Raji (cell line): ENCODE measurements around the gene PPP4R2.

Experiments used
- POLR2A ChIP-seq: IDR thresholded peaks from 2 replicates; pipeline ENCODE4 v1.6.1; 2011; ENCODE audit warnings: low read depth, low read length, control low read depth; ENCODE audit not compliant: insufficient read depth

PPP4R2 gene

DNA sequence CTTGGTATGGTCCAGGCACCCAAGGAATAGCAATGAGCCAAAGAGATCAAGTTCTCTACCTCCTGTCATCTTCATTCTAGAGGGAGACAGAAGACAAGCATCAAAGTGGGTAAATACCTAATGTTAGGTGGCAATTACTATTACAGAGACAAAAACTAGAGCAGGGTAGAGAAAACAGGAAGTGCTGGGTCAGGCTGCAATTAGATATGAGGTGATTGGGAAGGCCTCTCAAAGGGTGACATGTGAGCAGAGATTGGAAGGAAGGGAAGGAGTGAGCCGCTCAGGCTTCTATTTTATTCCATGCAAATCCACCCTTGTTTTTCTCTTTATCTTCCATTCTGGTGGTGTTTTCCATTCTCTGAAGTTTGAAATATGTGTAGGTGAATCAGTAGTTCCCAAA is 102.3 kb downstream of the PPP4R2 start:
- TF ChIP-seq POLR2A = no peak

GRCh38 chr3:73100741-73101559 is 104.3 kb downstream of the PPP4R2 start:
- TF ChIP-seq POLR2A = no peak

DNA sequence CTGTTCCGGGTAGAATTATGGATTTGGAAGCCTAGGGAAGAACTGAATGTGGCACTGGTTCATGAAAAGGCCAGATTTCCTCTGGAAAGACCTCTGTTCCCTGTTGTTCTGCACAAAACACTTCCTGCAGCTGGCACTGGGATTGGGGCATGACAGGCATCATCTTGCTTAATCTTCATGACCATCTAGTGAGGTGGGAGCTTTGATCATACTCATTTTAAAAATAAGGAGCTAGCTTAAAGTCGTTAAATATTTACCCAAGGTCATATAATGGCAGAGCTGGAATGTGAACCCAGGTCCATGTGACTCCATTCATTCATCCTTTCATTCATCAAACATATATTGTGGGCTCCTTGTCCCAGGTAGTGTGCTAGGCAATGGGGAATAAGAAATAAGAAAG is 105.3 kb downstream of the PPP4R2 start:
- TF ChIP-seq POLR2A = no peak

DNA sequence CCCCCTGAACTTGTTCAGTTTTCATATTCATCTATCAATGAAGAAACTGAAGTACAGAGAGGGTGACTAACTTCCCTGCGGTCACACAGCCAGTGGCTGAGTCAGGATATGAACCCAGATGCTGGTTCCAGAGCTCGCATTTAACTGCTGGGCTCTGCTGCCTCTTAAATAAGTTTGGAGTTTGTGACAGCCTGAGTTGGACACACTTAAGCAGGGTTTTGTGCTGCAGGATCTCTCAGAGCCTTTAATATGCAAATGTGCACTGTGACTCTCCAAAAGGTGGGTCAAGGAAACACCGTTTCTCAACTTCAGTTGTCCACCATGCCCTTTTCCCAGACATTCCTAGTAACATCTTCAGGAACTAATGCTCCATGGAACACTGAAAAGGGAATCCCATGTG is 110.6 kb downstream of the PPP4R2 start:
- no peak for TF ChIP-seq POLR2A

DNA sequence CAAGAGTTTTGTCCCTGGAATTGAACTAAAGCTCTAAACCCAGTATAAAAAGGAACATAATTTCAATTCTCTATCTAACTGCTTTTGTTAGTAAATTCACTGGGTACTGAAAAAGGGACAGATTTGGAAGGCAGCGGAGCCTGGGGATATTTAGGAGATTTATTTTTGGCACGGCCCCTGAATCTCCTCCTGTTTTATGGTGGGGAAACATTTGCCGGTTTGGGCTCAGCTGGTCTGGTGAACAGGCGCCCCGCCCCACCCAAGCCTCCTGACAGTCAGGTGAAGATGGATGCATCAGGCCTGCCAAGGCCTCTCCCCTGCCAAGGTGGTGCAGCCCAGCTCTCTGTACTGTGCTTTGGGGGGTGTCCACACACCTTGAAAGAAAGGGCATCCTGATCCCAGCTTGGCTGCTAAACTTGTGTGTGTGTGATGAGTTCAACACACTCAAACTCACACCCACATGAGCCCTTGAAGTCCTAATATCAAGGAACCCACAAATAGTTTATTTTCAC is 111.1 kb downstream of the PPP4R2 start:
- TF ChIP-seq POLR2A = no peak

GRCh38 chr3:73108750-73109149 is 112.1 kb downstream of the PPP4R2 start:
- TF ChIP-seq POLR2A = no peak

DNA sequence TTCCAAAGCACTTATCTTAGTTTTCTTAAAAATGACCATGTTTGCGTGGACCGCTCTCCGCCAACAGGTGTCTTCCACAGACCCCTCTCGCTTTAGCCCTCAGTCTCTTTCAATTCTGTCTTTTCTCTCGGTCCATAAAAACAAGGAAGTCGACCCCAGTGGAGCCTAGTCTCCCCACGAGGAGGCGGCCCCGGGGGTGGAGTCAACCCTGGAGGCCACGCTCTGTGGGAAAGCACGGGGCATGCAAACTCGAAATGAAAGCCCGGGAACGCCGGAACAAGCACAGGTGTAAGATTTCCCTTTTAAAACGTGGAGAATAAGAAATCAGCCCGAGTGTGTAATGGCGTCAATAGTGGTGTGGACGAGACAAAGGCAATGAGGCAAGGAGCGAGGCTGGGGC is 113.9 kb downstream of the PPP4R2 start:
- no peak for TF ChIP-seq POLR2A

GRCh38 chr3:73114711-73115110 is 118.1 kb downstream of the PPP4R2 start:
- TF ChIP-seq POLR2A = no peak

DNA sequence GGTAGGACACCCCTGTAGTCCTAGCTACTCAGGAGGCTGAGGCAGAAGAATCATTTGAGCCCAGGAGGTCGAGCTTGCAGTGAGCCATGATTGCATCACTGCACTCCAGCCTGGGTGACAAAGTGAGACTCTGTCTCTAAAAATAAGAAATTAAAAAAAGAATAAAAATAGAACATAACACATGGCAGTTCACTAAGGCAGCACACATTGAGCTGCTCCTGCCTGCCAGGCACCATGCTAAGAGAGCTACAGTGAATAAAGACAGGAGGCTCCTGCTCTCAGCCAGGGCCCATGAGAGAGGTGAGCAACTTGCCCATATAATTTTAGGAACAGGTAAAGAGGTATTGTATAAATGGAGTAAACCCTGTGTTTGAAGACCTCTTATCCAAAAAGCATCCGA is 119.2 kb downstream of the PPP4R2 start:
- no peak for TF ChIP-seq POLR2A
